Measurements from ENCODE around the gene MRPL38.
"Not testable (repeated sequence)": the region's sequence is repeated elsewhere in the genome, so short reads cannot be mapped to it uniquely, and the experiment has no call there.

MRPL38 gene

DNA sequence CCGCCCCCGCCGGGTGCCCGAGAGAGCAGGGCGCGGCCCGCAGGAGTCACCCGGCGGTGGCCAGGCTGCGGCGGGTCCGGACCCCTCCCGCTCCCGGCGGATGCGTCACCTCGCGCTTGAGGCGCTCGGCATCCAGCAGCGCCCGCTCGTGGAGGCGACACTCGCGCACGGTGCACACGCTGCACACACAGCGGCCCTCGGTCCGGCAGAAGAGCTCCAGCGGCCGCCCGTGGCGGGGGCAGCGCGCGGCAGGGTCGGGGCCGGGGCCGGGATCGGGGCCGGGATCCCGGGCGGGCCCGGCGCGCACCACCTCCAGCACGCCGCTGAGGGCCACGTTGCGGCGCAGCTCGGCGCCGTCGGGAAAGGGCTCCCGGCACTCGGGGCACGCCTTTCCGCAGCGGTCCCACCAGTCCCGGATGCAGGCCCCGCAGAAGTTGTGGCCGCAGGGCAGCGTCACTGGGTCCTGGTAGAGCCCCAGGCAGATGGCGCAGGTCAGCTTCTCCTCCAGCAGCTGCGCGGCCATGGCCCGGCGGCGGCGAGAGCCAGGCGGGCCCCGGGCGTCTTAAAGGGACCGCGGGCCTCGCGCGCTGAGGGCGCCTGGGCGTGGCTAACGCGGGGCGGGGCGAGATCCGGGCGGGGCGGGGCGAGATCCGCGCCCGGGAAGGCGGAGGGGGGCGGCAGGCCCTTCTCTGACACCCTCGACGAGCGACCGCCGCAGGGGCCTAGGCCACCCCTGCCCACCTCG lies 8.1 kb downstream of the MRPL38 start, which contains the start of gene TRIM65:
Gene TRIM65, minus strand, starts transcription at position 537 of the 745 bp plus-strand sequence. Its CDS starts 14 bp downstream, at position 523.
- DNase-seq (ENCODE audit: low spot score): peak; percentile 78

DNA sequence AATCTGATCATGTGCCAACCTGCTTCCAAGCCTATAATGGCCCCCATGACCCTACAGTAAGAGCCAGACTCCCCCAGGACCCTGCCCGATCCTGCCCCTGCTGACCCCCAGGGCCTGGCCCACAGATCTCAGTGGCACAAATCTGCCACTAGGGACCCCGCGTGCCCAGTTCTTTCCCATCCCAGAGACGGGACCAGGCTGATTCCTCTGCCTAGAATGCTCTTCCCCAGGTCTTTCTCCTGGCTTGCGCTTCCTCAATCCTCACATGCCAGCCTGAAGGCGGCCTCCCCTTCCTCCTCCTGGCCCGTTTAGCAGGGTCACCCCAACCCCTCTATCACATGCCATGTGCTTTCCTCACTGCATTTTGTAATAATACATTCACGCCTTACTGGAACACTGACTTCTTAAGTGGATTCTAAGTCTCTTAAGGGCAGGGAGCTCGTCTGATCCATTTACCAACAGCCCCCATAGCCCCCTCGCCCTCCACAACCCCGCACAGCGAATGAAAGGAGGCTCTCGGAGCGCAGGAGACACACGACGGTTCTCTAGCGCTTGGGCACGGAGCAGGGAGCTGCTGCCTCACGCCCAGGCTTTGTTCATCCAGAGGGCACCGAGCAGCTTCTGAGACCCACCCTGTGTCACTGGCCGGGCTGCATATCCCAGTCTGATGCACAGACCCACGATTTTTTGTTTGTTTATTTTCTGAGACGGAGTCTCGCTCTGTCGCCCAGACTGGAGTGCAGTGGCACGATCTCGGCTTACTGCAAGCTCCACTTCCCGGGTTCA lies 9.1 kb downstream of the MRPL38 start:
- DNase-seq (ENCODE audit: low spot score): no peak

DNA sequence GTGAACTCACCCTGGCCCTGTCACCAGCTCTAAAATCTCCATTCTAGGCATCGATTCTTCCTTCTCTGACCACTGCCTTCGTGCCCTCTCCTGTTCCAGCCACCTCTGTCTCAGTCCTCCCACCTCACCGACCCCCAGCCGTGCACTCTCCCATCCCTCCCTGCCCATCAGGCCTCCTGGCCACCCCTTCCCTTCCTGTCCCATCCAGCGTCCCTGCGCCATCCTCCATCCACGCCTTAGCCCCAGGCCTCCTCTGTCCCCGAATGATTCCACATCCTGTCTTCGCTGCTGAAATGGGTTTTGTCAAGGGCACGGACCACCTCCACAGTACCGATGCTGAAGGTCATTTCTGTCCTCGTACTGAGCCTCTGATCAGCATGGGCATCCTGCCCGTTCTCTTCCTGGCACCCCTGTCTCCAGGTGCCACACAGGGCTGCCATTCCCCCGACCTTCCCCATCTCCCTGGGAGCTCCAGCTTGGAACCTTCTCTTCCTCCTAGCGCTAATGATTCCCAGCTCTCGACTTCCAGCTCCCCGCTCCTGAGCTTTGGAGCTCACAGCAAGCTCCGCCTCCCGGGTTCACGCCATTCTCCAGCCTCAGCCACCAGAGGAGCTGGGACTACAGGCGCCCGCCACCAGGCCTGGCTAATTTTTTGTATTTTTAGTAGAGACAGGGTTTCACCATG lies 10.5 kb downstream of the MRPL38 start:
- no peak for DNase-seq (ENCODE audit: low spot score)

DNA sequence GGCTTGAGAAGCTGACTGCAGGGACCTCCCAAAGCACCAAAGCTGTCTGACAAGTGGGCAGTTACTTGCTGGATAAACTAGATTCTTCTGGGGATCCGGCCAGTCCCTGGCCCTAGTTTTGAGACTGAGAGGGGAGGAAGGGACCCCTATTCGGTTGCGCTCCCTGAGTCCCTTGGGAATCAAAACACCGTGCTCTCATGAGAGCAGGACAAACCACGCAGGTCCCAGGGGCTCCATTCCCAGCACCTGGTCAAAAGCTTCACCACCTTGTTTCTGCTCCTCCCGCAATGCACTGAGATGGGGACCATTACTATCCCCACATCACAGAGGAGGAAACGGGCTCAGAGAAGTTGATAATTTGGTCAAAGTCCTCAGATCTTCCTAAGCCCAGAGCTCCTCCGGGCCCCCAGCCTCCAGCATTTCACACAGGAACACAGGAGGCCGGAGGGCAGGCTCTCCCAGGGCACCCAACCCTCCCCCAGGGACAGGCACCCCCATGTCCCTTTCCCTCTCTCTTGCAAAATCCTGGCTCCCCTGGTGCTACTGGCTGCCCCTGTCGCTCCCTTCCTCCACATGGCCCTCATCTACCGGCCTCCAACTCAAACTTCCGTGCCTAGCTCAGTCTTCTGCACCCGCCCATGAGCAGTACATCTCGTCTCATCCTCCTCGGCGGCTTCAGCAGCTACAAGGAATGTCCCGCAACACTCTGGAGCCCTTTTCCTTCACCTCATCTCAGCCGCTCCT lies 11.2 kb downstream of the MRPL38 start:
- DNase-seq (ENCODE audit: low spot score): no peak

DNA sequence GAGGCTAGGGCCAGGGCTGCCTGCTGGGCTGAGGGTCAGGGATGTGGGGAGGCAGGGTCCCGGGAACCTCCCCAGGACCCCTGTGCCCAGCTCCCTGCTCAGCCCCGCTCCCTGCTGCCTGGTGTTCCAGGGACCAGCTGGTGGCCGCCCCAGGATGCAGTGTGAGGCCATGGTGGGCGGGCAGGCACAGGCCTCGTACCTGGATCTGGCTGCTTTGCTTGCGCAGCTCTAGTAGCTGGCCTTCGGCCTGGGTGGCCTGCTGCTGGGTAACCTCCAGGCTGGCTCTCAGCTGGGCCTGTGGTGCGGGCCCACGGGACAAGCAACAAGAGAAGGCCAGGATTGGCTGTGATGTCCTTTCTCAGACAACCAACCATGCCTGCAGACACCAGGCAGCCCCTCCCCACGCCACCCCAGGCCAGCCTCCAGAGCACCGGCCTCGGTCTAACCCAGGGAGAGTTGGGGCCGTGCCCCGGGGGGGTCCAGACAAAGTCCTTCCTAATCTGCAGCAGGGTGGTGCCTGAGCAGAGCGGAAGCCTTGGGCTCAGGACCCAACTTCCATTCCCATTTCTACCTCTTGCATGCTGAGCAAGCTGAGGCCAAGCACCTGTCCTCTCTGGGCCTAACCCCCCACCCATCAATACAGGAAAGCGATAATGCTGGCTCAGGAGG lies 12.0 kb downstream of the MRPL38 start:
- no peak for DNase-seq (ENCODE audit: low spot score)

DNA sequence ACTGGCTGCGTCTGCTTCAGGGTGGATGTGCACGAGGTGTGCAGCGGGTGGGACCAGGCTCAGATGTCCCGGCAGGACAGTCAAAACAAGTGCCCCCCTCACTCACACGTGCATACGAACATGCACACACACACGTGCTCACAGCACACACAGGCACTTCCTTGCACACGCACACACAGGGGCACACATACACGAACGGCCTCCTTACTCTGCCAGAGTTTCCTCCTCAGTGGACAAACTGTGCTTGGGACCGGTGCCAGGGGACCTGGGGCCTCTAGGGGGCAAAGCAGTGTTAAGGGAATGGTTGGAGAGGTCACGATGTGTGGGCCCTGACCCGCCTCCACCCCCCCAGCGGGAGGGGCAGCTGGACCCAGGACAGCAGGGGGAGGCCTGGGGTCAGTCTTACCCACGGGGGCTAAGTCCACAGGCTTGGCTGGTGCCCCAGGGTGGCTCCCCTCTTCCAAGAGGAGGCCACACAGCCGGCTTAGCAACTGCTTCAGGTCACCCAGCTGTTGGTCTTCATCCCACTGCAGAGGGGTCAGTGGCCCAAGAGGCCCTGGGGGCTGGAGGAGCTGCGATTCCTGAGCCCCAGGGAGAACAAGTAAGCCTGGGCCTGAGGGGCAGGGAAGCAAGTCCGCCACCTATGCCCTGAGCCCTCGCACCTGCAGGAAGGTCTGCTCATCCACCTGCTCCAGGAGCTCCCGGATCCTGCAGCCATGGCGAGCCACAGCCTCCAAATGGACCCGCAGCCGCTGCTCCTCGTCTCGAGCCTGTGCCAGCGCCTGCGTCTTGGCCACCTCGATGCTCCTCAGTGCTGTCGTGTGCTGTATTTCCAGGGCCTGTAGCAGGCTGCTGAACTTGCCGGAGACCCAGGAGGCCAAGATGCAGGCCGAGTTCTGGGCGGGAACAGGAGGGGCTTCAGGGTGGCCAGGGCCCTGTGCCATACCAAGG lies 12.8 kb downstream of the MRPL38 start:
- DNase-seq (ENCODE audit: low spot score): no peak

DNA sequence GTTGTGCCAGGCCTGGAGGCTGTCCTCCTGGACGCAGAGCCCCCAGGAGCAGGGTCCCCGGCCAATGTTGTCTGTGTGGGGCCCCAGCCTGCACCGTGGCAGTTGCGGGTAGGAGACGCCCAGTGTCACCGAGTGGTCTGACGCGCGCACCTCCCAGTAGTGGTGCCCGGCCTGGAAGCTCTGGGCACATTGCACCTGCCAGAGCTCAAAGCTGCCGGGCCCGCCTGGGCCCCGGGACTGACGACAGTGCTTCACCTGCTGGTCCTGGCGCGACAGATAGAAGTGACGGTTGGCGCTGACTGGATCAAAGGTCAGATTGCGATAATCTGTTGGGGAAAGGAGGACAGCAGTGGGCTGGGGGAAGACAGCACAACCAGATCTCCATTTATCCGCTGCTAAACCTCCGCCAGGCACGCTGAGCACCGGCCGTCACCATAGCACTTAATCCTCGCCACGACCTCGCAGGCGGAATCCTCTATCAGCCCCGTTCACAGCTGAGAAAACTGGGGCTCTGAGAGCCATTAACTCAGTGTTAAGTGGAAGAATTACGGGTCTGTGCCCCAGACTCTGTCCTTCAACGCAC lies 13.6 kb downstream of the MRPL38 start:
- no peak for DNase-seq (ENCODE audit: low spot score)

DNA sequence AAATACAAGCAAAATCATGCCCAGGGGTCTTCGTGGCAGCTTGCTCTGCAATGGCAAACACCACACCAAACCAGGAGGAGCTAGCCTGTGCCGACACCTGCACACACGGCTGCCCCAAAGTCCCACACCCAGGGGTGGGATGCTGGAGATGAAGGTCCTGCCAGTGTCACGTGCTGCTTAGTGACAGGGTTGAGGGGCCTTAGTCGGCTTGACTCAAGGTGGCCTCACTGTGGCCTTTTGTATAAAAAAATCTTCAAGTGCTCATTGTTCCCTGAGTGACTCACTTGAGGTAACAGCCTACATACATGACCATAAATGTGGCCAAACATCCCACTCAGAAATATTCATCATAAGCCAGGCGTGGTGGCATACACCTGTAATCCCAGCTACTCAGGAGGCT lies 15.2 kb downstream of the MRPL38 start:
- DNase-seq (ENCODE audit: low spot score): no peak

DNA sequence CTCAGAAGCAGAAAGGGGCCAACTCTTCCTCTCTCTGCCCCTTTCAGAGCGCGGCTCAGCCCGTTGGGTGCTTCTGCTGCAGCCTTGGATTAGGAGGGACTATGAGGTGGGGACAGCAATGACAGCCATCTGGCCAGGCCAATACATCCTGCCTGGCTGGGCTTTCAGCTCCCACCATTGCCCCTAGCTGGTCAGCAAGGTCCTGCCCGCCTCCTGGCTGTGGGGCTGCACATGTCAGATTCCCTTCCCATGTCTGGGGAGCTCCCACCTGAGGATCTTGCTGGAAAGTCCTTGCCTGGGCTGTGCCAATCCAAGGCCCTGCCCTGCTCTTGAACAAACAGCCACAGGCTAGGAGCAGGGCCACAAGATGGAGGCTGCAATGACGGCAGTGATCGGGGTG lies 16.2 kb downstream of the MRPL38 start:
- DNase-seq (ENCODE audit: low spot score): no peak

DNA sequence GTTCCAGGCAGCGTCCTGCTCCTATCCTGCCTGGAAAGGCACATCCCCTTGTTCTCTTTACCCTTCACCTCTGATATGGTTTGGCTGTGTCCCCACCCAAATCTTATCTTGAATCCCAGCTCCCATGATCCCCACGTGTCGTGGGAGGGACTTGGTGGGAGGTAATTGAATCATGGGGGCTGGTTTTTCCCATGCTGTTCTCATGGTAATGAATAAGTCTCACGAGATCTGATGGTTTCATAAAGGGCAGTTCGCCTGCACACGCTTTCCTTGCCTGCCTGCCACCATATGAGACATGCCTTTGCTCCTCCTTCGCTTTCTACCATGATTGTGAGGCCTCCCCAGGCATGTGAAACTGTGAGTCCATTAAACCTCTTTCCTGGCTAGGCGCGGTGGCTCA lies 18.8 kb downstream of the MRPL38 start:
- not testable (repeated sequence) for DNase-seq (ENCODE audit: low spot score)

DNA sequence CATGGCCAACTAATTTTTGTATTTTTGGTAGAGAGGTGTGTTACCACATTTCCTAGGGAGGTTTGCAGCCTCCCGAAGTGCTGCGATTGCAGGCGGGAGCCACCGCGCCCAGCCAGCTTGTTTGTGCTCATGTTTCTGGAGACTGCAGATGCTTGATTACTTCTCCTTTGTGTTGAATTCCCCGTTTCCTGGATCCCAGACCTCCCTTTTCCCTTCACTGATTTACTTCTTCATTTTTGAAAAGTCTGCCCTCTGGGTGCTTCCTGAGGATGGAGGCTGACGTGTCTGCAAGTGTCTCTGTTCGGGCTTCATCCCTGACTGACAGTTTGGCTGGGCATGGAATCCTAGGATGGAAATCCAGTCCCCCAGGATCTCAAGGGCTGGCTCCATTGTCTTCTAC lies 19.3 kb downstream of the MRPL38 start:
- DNase-seq (ENCODE audit: low spot score): no peak

DNA sequence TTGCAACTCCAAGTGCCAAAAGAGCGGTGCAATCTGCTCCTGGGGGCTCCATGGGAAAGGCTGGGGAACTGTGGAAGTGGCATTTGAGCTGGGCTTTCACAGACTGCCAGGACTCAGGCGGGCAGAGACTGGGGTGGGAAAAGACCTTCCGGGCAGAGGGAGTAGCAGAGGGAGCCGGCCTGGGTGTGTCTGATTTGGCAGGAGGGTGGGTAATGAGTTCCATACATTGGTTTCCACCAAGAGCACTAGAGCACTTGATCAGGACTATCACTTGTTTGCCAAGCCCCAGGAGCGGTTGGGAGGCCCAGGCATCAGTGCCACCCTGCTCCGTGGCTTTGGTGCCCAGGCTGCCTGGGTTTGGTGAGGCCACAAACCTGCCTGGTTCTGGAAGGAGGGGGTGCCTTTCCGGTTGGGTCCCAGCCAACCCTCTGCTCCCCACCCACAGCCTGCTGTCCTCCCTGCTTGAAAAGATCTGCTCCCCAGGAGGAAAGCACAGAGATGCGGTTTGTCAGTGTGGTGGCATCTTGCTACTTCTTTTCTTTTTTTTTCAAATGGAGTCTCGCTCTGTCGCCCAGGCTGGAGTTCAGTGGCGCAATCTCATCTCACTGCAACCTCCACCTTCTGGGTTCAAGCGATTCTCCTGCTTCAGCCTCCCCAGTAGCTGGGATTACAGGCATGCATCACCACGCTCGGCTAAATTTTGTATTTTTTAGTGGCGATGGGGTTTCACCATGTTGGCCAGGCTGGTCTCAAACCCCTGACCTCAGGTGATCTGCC lies 22.8 kb downstream of the MRPL38 start:
- no peak for DNase-seq (ENCODE audit: low spot score)

DNA sequence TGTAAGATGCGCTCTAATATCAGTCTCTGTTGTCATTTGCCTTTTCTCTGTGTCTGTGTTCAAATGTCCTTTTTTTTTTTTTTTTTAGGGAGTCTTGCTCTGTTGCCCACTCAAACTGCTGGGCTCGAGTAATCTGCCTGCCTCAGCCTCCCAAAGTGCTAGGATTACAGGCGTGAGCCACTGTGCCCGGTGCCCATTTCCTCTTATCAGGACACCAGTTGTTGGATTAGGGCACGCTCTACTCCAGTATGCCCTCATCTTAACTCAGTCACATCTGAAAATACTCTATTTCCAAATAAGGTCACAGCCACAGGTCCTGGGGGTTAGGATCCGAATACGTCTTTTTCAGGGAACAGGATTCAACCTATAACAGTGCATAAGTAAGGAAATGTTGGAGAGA lies 24.4 kb downstream of the MRPL38 start:
- no peak for DNase-seq (ENCODE audit: low spot score)

DNA sequence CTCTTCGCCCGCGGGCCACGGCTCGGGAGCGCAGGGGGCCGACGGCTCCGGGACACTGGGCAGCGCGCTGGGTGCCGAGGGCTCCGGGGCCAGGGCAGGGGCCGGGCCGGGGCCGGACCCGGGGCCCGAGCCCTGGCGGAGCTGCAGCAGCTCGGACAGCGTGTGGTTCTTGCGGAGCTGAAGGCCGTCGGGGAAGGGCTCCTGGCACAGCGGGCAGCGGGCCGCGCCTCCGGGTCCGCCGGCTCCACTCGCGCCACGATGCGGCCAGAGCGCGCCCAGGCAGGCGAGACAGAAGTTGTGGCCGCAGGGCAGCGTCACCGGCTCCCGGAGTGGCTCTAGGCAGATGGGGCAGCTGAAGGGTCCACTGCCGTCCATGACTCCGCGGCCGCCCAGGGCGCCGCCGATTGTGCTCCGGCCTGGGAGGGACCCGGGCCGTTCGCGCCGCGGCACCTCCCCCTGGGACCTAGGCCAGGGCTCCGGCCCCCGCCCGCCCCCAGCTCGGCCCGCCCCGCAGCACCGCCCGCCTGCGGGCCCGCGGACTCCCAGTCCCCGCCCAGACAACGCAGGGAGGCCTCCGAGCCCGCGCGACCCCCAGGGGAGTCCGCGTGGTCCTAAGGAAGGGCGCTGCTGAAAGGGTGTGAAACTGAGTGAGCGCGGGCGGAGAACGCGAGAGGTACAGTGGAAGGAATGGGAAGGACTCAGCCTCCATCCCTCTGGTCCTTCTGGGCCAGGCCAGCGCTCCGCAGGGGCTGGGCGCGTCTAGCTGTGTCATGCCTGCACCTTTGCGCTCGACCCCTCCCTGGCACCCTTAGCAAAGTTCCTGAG lies 26.3 kb downstream of the MRPL38 start, which contains the start of gene TRIM47:
Gene TRIM47, minus strand, starts transcription at position 408 of the 825 bp plus-strand sequence. Its CDS starts 33 bp downstream, at position 375.
- DNase-seq (ENCODE audit: low spot score): peak; percentile 53

DNA sequence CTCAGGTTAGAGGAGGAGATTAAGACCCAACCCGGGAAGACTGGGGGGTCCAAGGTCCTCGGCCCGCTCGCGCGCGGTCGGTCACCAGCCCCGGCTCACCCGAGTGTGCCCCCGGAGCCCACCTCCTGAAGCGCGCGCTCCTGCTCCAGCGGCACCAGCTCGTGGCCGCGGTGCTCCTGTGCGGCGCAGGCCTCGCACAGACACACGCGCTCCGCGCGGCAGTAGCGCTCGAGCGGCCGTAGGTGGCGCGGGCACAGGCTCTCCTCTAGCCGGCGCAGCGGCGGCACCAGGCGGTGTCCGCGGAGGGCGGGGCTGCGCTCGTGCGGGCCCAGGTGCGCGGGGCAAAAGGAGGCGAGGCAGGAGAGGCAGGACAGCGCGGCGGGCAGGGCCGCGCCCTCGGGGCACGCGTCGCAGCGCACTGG lies 26.9 kb downstream of the MRPL38 start:
- DNase-seq (ENCODE audit: low spot score): peak; percentile 52

DNA sequence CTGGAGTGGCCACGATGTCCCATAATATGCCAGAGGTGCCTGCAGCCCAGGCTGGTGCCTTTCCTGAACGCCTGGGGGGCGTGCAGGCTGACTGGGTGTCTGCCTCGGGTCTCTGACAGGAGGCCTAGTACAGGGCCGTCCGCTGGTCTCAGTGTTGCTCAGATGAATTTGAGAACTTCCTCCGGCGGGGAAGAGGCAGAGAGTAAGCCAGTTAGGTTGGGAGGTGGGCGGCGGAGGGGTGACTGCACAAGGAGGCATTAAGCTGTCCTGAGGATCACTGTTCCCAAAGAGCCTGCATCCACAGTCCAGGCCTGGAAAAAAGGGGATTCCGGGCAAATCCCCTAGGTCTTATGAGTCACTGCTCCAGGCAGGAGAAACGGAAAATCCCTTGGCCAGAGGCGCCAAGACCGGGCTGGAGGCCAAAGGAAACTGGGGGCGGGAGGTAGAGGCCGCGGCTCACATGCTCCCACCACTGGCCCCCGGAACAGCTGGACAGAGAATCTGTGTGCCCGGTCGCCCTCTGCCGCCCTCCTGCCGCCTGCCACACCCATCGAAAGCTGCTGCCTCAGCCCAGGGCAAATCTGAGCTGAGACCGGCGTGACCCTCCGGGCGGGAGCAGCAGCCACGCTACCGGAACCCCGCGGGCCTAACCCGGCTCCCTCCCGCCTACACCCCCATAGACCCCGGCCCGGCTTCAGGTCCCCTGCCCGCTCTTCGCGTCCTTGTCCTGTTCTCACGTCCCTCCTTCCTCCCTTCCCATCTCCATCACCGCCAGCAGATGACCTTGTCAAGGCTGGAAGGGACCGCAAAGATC lies 27.5 kb downstream of the MRPL38 start:
- DNase-seq (ENCODE audit: low spot score): peak; percentile 87
